Endothelial cell of hepatic sinusoid (primary cell): ENCODE data around the gene NMS.

Experiments
- in situ Hi-C: cut with HindIII; loops from 2 replicates; pipeline ENCODE4 v1.10.0; 2017; ENCODE audit warnings: low sequenced_read_pairs

The NMS gene

GRCh38 chr2:100484390-100484789, 14.1 kb downstream of the NMS start:
- in situ Hi-C loops = loop anchor here (5.0 kb wide), 1 partner anchor 87 kb away; no protein-coding TSS in a partner anchor

- in situ Hi-C loops = no loop called here
Observed at GRCh38 chr2:100485396-100485795, 15.1 kb downstream of the NMS start.

GRCh38 chr2:100494712-100495111, 24.4 kb downstream of the NMS start:
- in situ Hi-C loops = no loop called here

- in situ Hi-C loops = no loop called here
Observed at GRCh38 chr2:100502782-100503181, 32.5 kb downstream of the NMS start.

GRCh38 chr2:100504542-100504941, 34.3 kb downstream of the NMS start:
- in situ Hi-C loops = no loop called here

GRCh38 chr2:100509066-100509465, 38.8 kb downstream of the NMS start:
- in situ Hi-C loops = no loop called here

GRCh38 chr2:100513650-100514049, 43.4 kb downstream of the NMS start:
- in situ Hi-C loops = no loop called here

- in situ Hi-C loops = no loop called here
Observed at GRCh38 chr2:100517556-100517955, 47.3 kb downstream of the NMS start.

- in situ Hi-C loops = no loop called here
Observed at GRCh38 chr2:100518801-100519200, 48.5 kb downstream of the NMS start.

GRCh38 chr2:100520224-100520623, 49.9 kb downstream of the NMS start:
- in situ Hi-C loops = no loop called here

GRCh38 chr2:100522430-100522829, 52.1 kb downstream of the NMS start:
- in situ Hi-C loops = no loop called here

- in situ Hi-C loops = no loop called here
Observed at GRCh38 chr2:100524331-100524730, 54.0 kb downstream of the NMS start.

- in situ Hi-C loops = no loop called here
Observed at GRCh38 chr2:100526868-100527267, 56.6 kb downstream of the NMS start.

- in situ Hi-C loops = no loop called here
Observed at GRCh38 chr2:100527440-100528015, 57.2 kb downstream of the NMS start.

- in situ Hi-C loops = no loop called here
Observed at GRCh38 chr2:100529176-100529575, 58.9 kb downstream of the NMS start.

GRCh38 chr2:100529900-100530299, 59.6 kb downstream of the NMS start:
- in situ Hi-C loops = no loop called here
